ENCODE data around the gene HCN1. TPM values are rescaled to one million over a fixed set of nuclear protein-coding genes. Genes with fewer than 3 reads are reported as not detected.

The HCN1 gene
- total and polyA plus RNA-seq, 2 donors, result 0.02 to 0.05 TPM

DNA sequence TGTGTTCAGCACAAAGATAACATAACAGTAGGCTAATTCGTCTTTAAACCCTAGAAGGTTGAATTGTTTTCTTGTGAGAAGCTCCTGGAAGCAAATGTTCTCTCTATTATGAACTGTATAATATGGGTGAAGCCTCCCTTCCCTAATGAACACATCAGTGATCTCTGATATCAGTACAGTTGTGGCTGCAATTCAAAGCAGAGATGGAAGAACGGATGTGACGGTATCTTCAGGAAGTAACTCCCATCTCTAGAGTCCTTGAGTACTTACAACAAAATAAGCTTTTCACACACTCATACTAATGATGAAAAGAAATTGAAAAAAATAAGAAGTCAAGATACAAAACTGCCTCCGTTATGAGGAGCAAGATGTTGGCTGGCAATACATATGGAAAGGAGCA, 4.5 kb downstream of the HCN1 start:
- Histone ChIP-seq H3K27me3 (ENCODE audit: control insufficient read depth in 2 of 2, insufficient read depth in 1 of 2, low read length in 1 of 2) (peaks cover 10 to 20% of the 10 kb centered on the region in 2 donors), H3K4me3 (ENCODE audit: low read length in 2 of 2) (no peak overlapping the region), H3K9me3 (ENCODE audit: control insufficient read depth in 2 of 2, insufficient read depth in 1 of 2, low read length in 1 of 2) (peaks cover 0 to 1% of the 10 kb centered on the region in 2 donors), H3K36me3 (ENCODE audit: control insufficient read depth in 2 of 2, insufficient read depth in 2 of 2, low read length in 1 of 2) (no peaks in the 10 kb centered on the region), H3K4me1 (ENCODE audit: control insufficient read depth in 2 of 2, insufficient read depth in 2 of 2, low read length in 2 of 2) (no peaks in the 10 kb centered on the region), H3K27ac (ENCODE audit: low read depth in 1 of 2, low read length in 1 of 2) (no peak overlapping the region)
- 88% methylated on average over 4 of the region's 4 CpGs for WGBS
- no peak for DNase-seq (ENCODE audit: low read depth in 6 of 9, low spot score in 9 of 9)

DNA sequence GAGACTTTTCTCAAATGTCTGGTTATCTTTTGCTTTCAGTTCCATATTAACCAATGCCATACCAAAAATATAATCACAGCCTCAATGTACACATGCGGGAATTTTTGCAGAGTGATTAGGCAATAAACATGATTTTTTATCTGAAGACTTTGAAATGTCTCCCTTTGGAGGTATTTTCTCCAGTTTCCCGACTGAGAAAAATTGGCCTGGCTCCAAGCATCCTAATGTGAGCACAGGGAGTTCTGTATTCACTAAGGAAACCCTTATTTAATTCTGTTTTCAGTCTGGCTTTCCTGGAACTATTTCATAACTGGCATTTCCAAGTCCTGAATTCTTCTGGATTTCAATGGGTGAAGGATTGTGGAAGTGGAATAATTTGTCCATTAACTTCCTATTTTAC, 8.5 kb downstream of the HCN1 start:
- Histone ChIP-seq H3K27me3 (ENCODE audit: control insufficient read depth in 2 of 2, insufficient read depth in 1 of 2, low read length in 1 of 2) (no peaks in the 10 kb centered on the region), H3K27ac (ENCODE audit: low read depth in 1 of 2, low read length in 1 of 2) (no peak overlapping the region), H3K4me3 (ENCODE audit: low read length in 2 of 2) (no peak overlapping the region), H3K4me1 (ENCODE audit: control insufficient read depth in 2 of 2, insufficient read depth in 2 of 2, low read length in 2 of 2) (no peaks in the 10 kb centered on the region), H3K36me3 (ENCODE audit: control insufficient read depth in 2 of 2, insufficient read depth in 2 of 2, low read length in 1 of 2) (no peaks in the 10 kb centered on the region), H3K9me3 (ENCODE audit: control insufficient read depth in 2 of 2, insufficient read depth in 1 of 2, low read length in 1 of 2) (no peaks in the 10 kb centered on the region)
- WGBS, result 84% methylated on average over 2 of the region's 2 CpGs
- no peak for DNase-seq (ENCODE audit: low read depth in 6 of 9, low spot score in 9 of 9)

GRCh38 chr5:45686620-45687019, 9.6 kb downstream of the HCN1 start:
- Histone ChIP-seq H3K27ac (ENCODE audit: low read depth in 1 of 2, low read length in 1 of 2) (no peak overlapping the region), H3K36me3 (ENCODE audit: control insufficient read depth in 2 of 2, insufficient read depth in 2 of 2, low read length in 1 of 2) (no peaks in the 10 kb centered on the region), H3K9me3 (ENCODE audit: control insufficient read depth in 2 of 2, insufficient read depth in 1 of 2, low read length in 1 of 2) (no peaks in the 10 kb centered on the region), H3K27me3 (ENCODE audit: control insufficient read depth in 2 of 2, insufficient read depth in 1 of 2, low read length in 1 of 2) (no peaks in the 10 kb centered on the region), H3K4me3 (ENCODE audit: low read length in 2 of 2) (no peak overlapping the region), H3K4me1 (ENCODE audit: control insufficient read depth in 2 of 2, insufficient read depth in 2 of 2, low read length in 2 of 2) (no peaks in the 10 kb centered on the region)
- no peak for DNase-seq (ENCODE audit: low read depth in 6 of 9, low spot score in 9 of 9)
- 91% methylated on average over 2 of the region's 2 CpGs for WGBS

GRCh38 chr5:45684118-45684517, 12.1 kb downstream of the HCN1 start:
- Histone ChIP-seq H3K27me3 (ENCODE audit: control insufficient read depth in 2 of 2, insufficient read depth in 1 of 2, low read length in 1 of 2) (no peaks in the 10 kb centered on the region), H3K36me3 (ENCODE audit: control insufficient read depth in 2 of 2, insufficient read depth in 2 of 2, low read length in 1 of 2) (no peaks in the 10 kb centered on the region)

DNA sequence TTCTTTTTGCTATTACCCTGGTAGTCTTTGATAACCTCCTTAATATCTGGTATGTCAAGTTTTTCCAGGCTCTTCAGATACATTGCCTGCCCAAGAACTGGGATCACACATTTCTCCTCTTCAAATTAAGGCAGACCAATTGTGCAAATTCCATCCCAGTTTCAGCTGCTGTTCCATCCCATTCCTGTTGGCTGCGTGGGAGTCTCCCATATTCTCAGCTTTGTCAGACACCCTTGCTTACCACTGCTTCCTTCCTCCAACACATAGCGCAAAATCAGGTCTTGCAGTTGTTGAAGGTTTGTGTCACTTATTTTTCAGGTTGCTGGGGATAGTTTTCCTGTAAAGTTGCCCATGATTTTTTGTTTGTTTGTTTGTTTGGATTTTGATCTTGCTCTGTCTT, 15.2 kb downstream of the HCN1 start:
- H3K27ac ChIP-seq (ENCODE audit: low read depth in 1 of 2, low read length in 1 of 2), result no peak overlapping the region
- no peaks in the 10 kb centered on the region for H3K9me3 ChIP-seq (ENCODE audit: control insufficient read depth in 2 of 2, insufficient read depth in 1 of 2, low read length in 1 of 2)
- H3K36me3 ChIP-seq (ENCODE audit: control insufficient read depth in 2 of 2, insufficient read depth in 2 of 2, low read length in 1 of 2), result no peaks in the 10 kb centered on the region
- H3K4me3 ChIP-seq (ENCODE audit: low read length in 2 of 2), result no peak overlapping the region
- H3K4me1 ChIP-seq (ENCODE audit: control insufficient read depth in 2 of 2, insufficient read depth in 2 of 2, low read length in 2 of 2), result no peaks in the 10 kb centered on the region
- 81% methylated on average over 2 of the region's 2 CpGs for WGBS
- DNase-seq (ENCODE audit: low read depth in 6 of 9, low spot score in 9 of 9), result no peak
- no peaks in the 10 kb centered on the region for H3K27me3 ChIP-seq (ENCODE audit: control insufficient read depth in 2 of 2, insufficient read depth in 1 of 2, low read length in 1 of 2)

More at GRCh38 chr5:45684118-45684517, 12.1 kb downstream of the HCN1 start:
- no peaks in the 10 kb centered on the region for H3K9me3 ChIP-seq (ENCODE audit: control insufficient read depth in 2 of 2, insufficient read depth in 1 of 2, low read length in 1 of 2)
- no peak overlapping the region for H3K27ac ChIP-seq (ENCODE audit: low read depth in 1 of 2, low read length in 1 of 2)
- no peaks in the 10 kb centered on the region for H3K4me1 ChIP-seq (ENCODE audit: control insufficient read depth in 2 of 2, insufficient read depth in 2 of 2, low read length in 2 of 2)
- H3K4me3 ChIP-seq (ENCODE audit: low read length in 2 of 2), result no peak overlapping the region
- DNase-seq (ENCODE audit: low read depth in 6 of 9, low spot score in 9 of 9), result no peak

- 4% methylated on average over 2 of the region's 2 CpGs for WGBS
- Histone ChIP-seq H3K4me3 (ENCODE audit: low read length in 2 of 2) (no peak overlapping the region), H3K27ac (ENCODE audit: low read depth in 1 of 2, low read length in 1 of 2) (no peak overlapping the region), H3K36me3 (ENCODE audit: control insufficient read depth in 2 of 2, insufficient read depth in 2 of 2, low read length in 1 of 2) (no peaks in the 10 kb centered on the region), H3K9me3 (ENCODE audit: control insufficient read depth in 2 of 2, insufficient read depth in 1 of 2, low read length in 1 of 2) (no peaks in the 10 kb centered on the region), H3K4me1 (ENCODE audit: control insufficient read depth in 2 of 2, insufficient read depth in 2 of 2, low read length in 2 of 2) (no peaks in the 10 kb centered on the region), H3K27me3 (ENCODE audit: control insufficient read depth in 2 of 2, insufficient read depth in 1 of 2, low read length in 1 of 2) (no peaks in the 10 kb centered on the region)
- DNase-seq (ENCODE audit: low read depth in 6 of 9, low spot score in 9 of 9), result no peak
Measured at GRCh38 chr5:45677524-45677923, 18.7 kb downstream of the HCN1 start.

DNA sequence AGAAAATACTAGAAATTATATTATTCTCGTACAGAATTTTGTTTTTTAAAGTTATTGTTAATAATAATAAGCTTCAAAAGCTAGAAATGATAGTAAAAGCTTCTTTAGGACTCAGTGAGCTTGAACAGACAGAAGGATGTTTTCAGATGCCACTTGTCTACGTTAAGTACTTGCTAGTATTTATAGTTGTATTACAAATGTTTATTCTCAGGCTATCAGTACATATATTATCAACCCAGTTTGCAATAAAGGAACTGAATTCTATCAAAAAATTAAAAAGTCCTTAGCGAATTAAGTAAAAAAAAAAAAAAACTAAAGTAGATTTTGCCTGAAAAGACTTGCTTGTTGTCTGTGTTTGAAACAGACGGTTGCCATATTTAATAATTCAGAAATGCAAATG, 23.9 kb downstream of the HCN1 start:
- 71% methylated on average over 4 of the region's 4 CpGs for WGBS
- Histone ChIP-seq H3K27ac (ENCODE audit: low read depth in 1 of 2, low read length in 1 of 2) (no peak overlapping the region), H3K4me3 (ENCODE audit: low read length in 2 of 2) (no peak overlapping the region), H3K9me3 (ENCODE audit: control insufficient read depth in 2 of 2, insufficient read depth in 1 of 2, low read length in 1 of 2) (no peaks in the 10 kb centered on the region), H3K27me3 (ENCODE audit: control insufficient read depth in 2 of 2, insufficient read depth in 1 of 2, low read length in 1 of 2) (no peaks in the 10 kb centered on the region), H3K4me1 (ENCODE audit: control insufficient read depth in 2 of 2, insufficient read depth in 2 of 2, low read length in 2 of 2) (no peaks in the 10 kb centered on the region), H3K36me3 (ENCODE audit: control insufficient read depth in 2 of 2, insufficient read depth in 2 of 2, low read length in 1 of 2) (no peaks in the 10 kb centered on the region)
- DNase-seq (ENCODE audit: low read depth in 6 of 9, low spot score in 9 of 9), result no peak

- WGBS, result 28% methylated on average over 1 of the region's 1 CpG
- H3K27me3 ChIP-seq (ENCODE audit: control insufficient read depth in 2 of 2, insufficient read depth in 1 of 2, low read length in 1 of 2), result no peaks in the 10 kb centered on the region
- H3K36me3 ChIP-seq (ENCODE audit: control insufficient read depth in 2 of 2, insufficient read depth in 2 of 2, low read length in 1 of 2), result no peaks in the 10 kb centered on the region
- H3K4me3 ChIP-seq (ENCODE audit: low read length in 2 of 2), result no peak overlapping the region
- no peaks in the 10 kb centered on the region for H3K4me1 ChIP-seq (ENCODE audit: control insufficient read depth in 2 of 2, insufficient read depth in 2 of 2, low read length in 2 of 2)
- DNase-seq (ENCODE audit: low read depth in 6 of 9, low spot score in 9 of 9), result no peak
- H3K27ac ChIP-seq (ENCODE audit: low read depth in 1 of 2, low read length in 1 of 2), result no peak overlapping the region
- no peaks in the 10 kb centered on the region for H3K9me3 ChIP-seq (ENCODE audit: control insufficient read depth in 2 of 2, insufficient read depth in 1 of 2, low read length in 1 of 2)
Measured at GRCh38 chr5:45648744-45649143, 47.4 kb downstream of the HCN1 start.

GRCh38 chr5:45643056-45643455, 53.1 kb downstream of the HCN1 start:
- H3K27me3 ChIP-seq (ENCODE audit: control insufficient read depth in 2 of 2, insufficient read depth in 1 of 2, low read length in 1 of 2), result no peaks in the 10 kb centered on the region
- no peak overlapping the region for H3K27ac ChIP-seq (ENCODE audit: low read depth in 1 of 2, low read length in 1 of 2)
- no peak for DNase-seq (ENCODE audit: low read depth in 6 of 9, low spot score in 9 of 9)
- H3K9me3 ChIP-seq (ENCODE audit: control insufficient read depth in 2 of 2, insufficient read depth in 1 of 2, low read length in 1 of 2), result no peaks in the 10 kb centered on the region
- no peaks in the 10 kb centered on the region for H3K36me3 ChIP-seq (ENCODE audit: control insufficient read depth in 2 of 2, insufficient read depth in 2 of 2, low read length in 1 of 2)
- no peaks in the 10 kb centered on the region for H3K4me1 ChIP-seq (ENCODE audit: control insufficient read depth in 2 of 2, insufficient read depth in 2 of 2, low read length in 2 of 2)
- no peak overlapping the region for H3K4me3 ChIP-seq (ENCODE audit: low read length in 2 of 2)

DNA sequence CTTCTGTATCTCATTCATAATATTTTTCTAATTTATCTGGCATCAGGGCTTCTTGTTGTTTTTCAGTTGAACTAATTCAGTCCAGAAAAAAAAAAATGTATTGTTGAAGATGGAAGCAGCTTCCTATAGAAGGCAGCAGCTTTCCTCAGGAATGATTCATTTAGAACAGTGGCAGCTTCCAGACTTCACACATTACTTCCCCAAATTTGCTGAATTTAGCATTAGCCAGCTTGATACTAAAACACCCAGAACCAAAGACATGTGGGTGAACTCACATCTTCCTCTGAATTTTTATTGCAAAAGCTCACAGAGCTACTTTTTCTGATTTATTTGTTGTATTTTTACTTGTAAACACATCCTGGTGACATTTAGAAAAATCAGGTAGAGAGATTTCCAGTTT, 53.8 kb downstream of the HCN1 start:
- Histone ChIP-seq H3K27me3 (ENCODE audit: control insufficient read depth in 2 of 2, insufficient read depth in 1 of 2, low read length in 1 of 2) (no peaks in the 10 kb centered on the region), H3K27ac (ENCODE audit: low read depth in 1 of 2, low read length in 1 of 2) (no peak overlapping the region), H3K36me3 (ENCODE audit: control insufficient read depth in 2 of 2, insufficient read depth in 2 of 2, low read length in 1 of 2) (no peaks in the 10 kb centered on the region), H3K4me3 (ENCODE audit: low read length in 2 of 2) (no peak overlapping the region), H3K9me3 (ENCODE audit: control insufficient read depth in 2 of 2, insufficient read depth in 1 of 2, low read length in 1 of 2) (no peaks in the 10 kb centered on the region), H3K4me1 (ENCODE audit: control insufficient read depth in 2 of 2, insufficient read depth in 2 of 2, low read length in 2 of 2) (no peaks in the 10 kb centered on the region)
- no peak for DNase-seq (ENCODE audit: low read depth in 6 of 9, low spot score in 9 of 9)

All from thymus (tissue), 11 donors.